Esophagus muscularis mucosa (tissue), 4 donors: Measurements from ENCODE around the gene PSMD11. TPM values are rescaled to one million over a fixed set of nuclear protein-coding genes. Genes with fewer than 3 reads are reported as not detected.

Experiments used
- DNase-seq: peaks from one replicate; pipeline ENCODE4 v3.0.0-alpha.2; 2017; ENCODE audit errors: extremely low spot score
- H3K27ac ChIP-seq, 4 donors: fragments of 200-600 bp; sonication (generic); replicated peaks in 1 of 4; 1 replicate in 3 of 4; 2 replicates in 1 of 4; pipeline ENCODE4 v1.5.1; 2016 to 2019; ENCODE audit warnings: mild to moderate bottlenecking in 1 of 4
- H3K27me3 ChIP-seq, 4 donors: fragments of 200-600 bp; sonication (generic); one replicate each; pipeline versions ENCODE4 v1.5.1 to v1.6.0; 2016 to 2019
- H3K36me3 ChIP-seq, 4 donors: fragments of 200-600 bp; sonication (generic); one replicate each; pipeline ENCODE4 v1.5.1; 2016 to 2019
- H3K4me1 ChIP-seq, 4 donors: fragments of 200-600 bp; sonication (generic); one replicate each; pipeline ENCODE4 v1.5.1; 2016 to 2019
- H3K4me3 ChIP-seq, 4 donors: fragments of 200-600 bp; sonication (generic); 1 replicate in 2 of 4; 2 replicates in 2 of 4; pipeline ENCODE4 v1.5.1; 2016 to 2019; ENCODE audit warnings: mild to moderate bottlenecking in 4 of 4, moderate library complexity in 1 of 4
- H3K9me3 ChIP-seq, 4 donors: fragments of 200-600 bp; sonication (generic); 1 replicate in 3 of 4; 2 replicates in 1 of 4; pipeline ENCODE4 v1.5.1; 2016 to 2019
- CTCF ChIP-seq, 3 experiments: fragments of 200-600 bp in 2 of 3; fragments of 450-650 bp in 1 of 3; sonication (generic) in 2 of 3; IDR thresholded peaks; one replicate each; pipeline ENCODE4 v1.5.1; 2017 to 2019; ENCODE audit warnings: antibody characterized with exemption in 3 of 3, mild to moderate bottlenecking in 2 of 3, moderate library complexity in 1 of 3
- EP300 ChIP-seq: sonication (generic); formaldehyde crosslinking; IDR thresholded peaks from one replicate; pipeline ENCODE4 v1.6.1; 2017; ENCODE audit warnings: antibody characterized with exemption
- POLR2A ChIP-seq: fragments of 450-650 bp; IDR thresholded peaks from one replicate; pipeline ENCODE4 v1.6.1; 2017; ENCODE audit warnings: antibody characterized with exemption, moderate library complexity, mild to moderate bottlenecking, low read depth
- POLR2AphosphoS5 ChIP-seq, 2 donors: sonication (generic); formaldehyde crosslinking; IDR thresholded peaks; one replicate each; pipeline ENCODE4 v1.6.1; 2017; ENCODE audit warnings: antibody characterized with exemption in 2 of 2
- WGBS: methylation state at CpG from one replicate; pipeline ENCODE4 v1.1.5; 2018; 5-methylcytosine and 5-hydroxymethylcytosine counted together
- intact Hi-C: fragments of 100-400 bp; cut with DNase I; formaldehyde crosslinking; loops from one replicate; pipeline ENCODE4 v1.15.1; 2023
- total RNA-seq, 4 donors: library from RNA; depleted of rRNA; stranded (reverse); fragments of >200 nt; gene quantifications; one replicate each; pipeline versions ENCODE4 v1.1.0 to v1.2.1, GENCODE V29; 2016

PSMD11 gene
- total RNA-seq, 4 donors from 2014 or later = 39.9 to 70.2 (median 64.7) TPM

GRCh38 chr17:32483451-32484019 lies 39.2 kb downstream of the PSMD11 start:
- no peak for DNase-seq
- H3K4me3 ChIP-seq = no peak overlapping the region
- TF ChIP-seq POLR2A (no peak), EP300 (no peak), CTCF (IDR thresholded peaks at IDR 0.05) (peak; percentile 35 to 61 (median 59)), POLR2AphosphoS5 (IDR thresholded peaks at IDR 0.05) (peak in 1 of 2 donors; percentile 39)
- H3K27ac ChIP-seq = peak overlapping the region; percentile 24 to 63 (median 42)
- WGBS = 18% methylated on average over 7 of the region's 7 CpGs
- no peaks in the 10 kb centered on the region for H3K9me3 ChIP-seq
- H3K4me1 ChIP-seq = peaks cover 32 to 48% (median 40%) of the 10 kb centered on the region in 4 donors
- intact Hi-C loops = loop anchor here (5.0 kb wide), 2 partner anchors 274 to 394 kb away; partner anchors contain the start of gene MYO1D
- H3K27me3 ChIP-seq = no peaks in the 10 kb centered on the region
- H3K36me3 ChIP-seq = peaks cover 42 to 45% (median 43%) of the 10 kb centered on the region in 4 donors

GRCh38 chr17:32484041-32484461 lies 39.7 kb downstream of the PSMD11 start:
- intact Hi-C loops = loop anchor here (5.0 kb wide), 2 partner anchors 273 to 393 kb away; partner anchors contain the start of gene MYO1D
- no peaks in the 10 kb centered on the region for H3K27me3 ChIP-seq
- H3K4me3 ChIP-seq = no peak overlapping the region
- H3K4me1 ChIP-seq = peaks cover 32 to 48% (median 40%) of the 10 kb centered on the region in 4 donors
- DNase-seq = no peak
- 83% methylated on average over 4 of the region's 4 CpGs for WGBS
- H3K9me3 ChIP-seq = no peaks in the 10 kb centered on the region
- H3K36me3 ChIP-seq = peaks cover 37 to 39% (median 38%) of the 10 kb centered on the region in 4 donors
- peak overlapping the region; percentile 24 to 63 (median 42) for H3K27ac ChIP-seq
- no peak for TF ChIP-seq EP300
- no peak for TF ChIP-seq POLR2AphosphoS5 (IDR thresholded peaks at IDR 0.05)
- TF ChIP-seq POLR2A = no peak
- no peak for TF ChIP-seq CTCF (IDR thresholded peaks at IDR 0.05)

GRCh38 chr17:32484628-32485027 lies 40.3 kb downstream of the PSMD11 start:
- intact Hi-C loops = loop anchor here (5.0 kb wide), 2 partner anchors 273 to 393 kb away; partner anchors contain the start of gene MYO1D
- peaks cover 31 to 34% (median 32%) of the 10 kb centered on the region in 4 donors for H3K36me3 ChIP-seq
- no peak for DNase-seq
- H3K27ac ChIP-seq = peak overlapping the region in 1 of 4 donors; percentile 35
- no peak for TF ChIP-seq POLR2A
- no peak for TF ChIP-seq CTCF (IDR thresholded peaks at IDR 0.05)
- no peak for TF ChIP-seq EP300
- TF ChIP-seq POLR2AphosphoS5 (IDR thresholded peaks at IDR 0.05) = no peak
- WGBS = 71% methylated on average over 8 of the region's 11 CpGs
- H3K4me1 ChIP-seq = peaks cover 32 to 48% (median 40%) of the 10 kb centered on the region in 4 donors
- no peaks in the 10 kb centered on the region for H3K27me3 ChIP-seq
- H3K9me3 ChIP-seq = no peaks in the 10 kb centered on the region
- H3K4me3 ChIP-seq = no peak overlapping the region

GRCh38 chr17:32485261-32486110 lies 41.2 kb downstream of the PSMD11 start:
- Histone ChIP-seq H3K4me1 (peaks cover 32 to 48% (median 40%) of the 10 kb centered on the region in 4 donors), H3K36me3 (peaks cover 22 to 26% (median 24%) of the 10 kb centered on the region in 4 donors), H3K4me3 (peak overlapping the region; percentile 55 to 82 (median 62)), H3K27me3 (no peaks in the 10 kb centered on the region), H3K9me3 (no peaks in the 10 kb centered on the region), H3K27ac (peak overlapping the region; percentile 73 to 84 (median 78))
- TF ChIP-seq CTCF (IDR thresholded peaks at IDR 0.05) = no peak
- WGBS = 64% methylated on average over 12 of the region's 12 CpGs
- intact Hi-C loops = no loop called here
- no peak for DNase-seq
